ENCODE measurements around the gene COCH.
"Not testable (repeated sequence)": the region's sequence is repeated elsewhere in the genome, so short reads cannot be mapped to it uniquely, and the experiment has no call there.

Gene COCH

DNA sequence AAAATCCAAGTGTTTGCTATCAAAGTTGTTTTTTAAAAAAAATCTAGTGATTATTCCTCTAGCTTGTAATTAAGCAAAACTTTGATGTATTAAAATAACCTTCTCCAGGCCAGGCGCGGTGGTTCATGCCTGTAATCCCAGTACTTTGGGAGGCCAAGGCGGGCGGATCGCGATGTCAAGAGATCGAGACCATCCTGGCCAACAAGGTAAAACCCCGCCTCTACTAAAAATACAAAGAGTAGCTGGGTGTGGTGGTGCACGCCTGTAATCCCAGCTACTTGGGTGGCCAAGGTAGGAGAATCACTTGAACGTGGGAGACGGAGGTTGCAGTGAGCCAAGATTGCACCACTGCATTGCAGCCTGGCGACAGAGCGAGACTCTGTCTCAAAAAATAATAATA, 59.6 kb downstream of the COCH start:
- DNase-seq, result not testable (repeated sequence)

DNA sequence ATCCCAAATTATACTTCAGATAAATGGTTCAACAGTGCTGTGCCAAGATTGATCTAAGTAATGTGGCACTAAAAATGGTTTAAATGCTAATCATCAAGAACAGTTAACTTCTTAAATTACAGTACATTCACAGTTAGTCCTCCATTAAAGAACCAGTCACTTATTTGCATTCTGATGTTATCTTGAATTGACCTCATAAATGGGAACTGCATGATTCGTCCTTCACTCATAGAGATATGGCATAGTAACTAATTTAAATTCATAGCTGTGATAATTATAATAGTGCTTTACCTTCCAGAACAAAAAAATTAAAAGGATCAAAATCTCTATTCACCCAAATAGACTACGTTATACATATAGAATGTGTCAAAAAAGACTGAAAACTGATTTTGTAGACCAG, 61.1 kb downstream of the COCH start:
- DNase-seq, result no peak

DNA sequence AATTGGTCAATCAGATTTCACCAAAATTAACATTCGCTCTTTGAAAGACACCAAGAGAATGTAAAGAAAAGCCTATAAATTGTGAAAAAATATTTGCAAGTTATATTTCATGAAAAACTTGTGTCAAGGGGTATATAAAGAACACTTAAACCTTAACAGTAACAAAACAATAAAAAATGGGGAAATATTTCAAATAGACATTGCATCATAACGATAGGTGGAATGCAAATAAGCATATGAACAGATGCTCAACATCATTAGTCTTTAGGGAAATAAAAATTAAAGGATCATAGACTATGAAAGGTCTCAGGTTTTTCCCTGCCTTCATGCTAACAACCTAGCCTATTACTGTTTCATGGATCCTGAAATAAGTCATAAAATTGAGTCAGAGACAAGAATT, 64.3 kb downstream of the COCH start:
- DNase-seq, result no peak

Data from CD4-positive, alpha-beta T cell treated with Interleukin-21 for 1 hour (primary cell).